Kidney epithelial cell (primary cell): ENCODE results near the gene NTM. TPM values are rescaled to one million over a fixed set of nuclear protein-coding genes. Genes with fewer than 3 reads are reported as not detected.

Experiments
- DNase-seq: peaks from one replicate; pipeline ENCODE4 v3.0.0-alpha.2; 2010; ENCODE audit warnings: low read depth
- H3K27me3 ChIP-seq: 2 replicates; pipeline ENCODE4 v1.6.0; 2011; ENCODE audit warnings: low read length; ENCODE audit not compliant: control insufficient read depth, insufficient read depth
- H3K36me3 ChIP-seq: 2 replicates; pipeline ENCODE4 v1.5.1; 2011; ENCODE audit warnings: low read length; ENCODE audit not compliant: control insufficient read depth, insufficient read depth
- H3K4me3 ChIP-seq: 2 replicates; pipeline ENCODE4 v1.5.1; 2011; ENCODE audit warnings: low read depth, mild to moderate bottlenecking, control low read depth, low read length
- CTCF ChIP-seq: IDR thresholded peaks from 2 replicates; pipeline ENCODE4 v1.5.1; 2011; ENCODE audit warnings: mild to moderate bottlenecking, moderate library complexity, low read length, control low read depth, inconsistent platforms; ENCODE audit not compliant: insufficient read depth, poor library complexity, severe bottlenecking
- total RNA-seq: library from RNA; depleted of rRNA; stranded (reverse); fragments of >200 nt; gene quantifications from 2 replicates; pipeline ENCODE4 v1.2.3, GENCODE V29; 2015

Gene NTM
- total RNA-seq, 1 donor from 2014 or later: 111 TPM

GRCh38 chr11:131947511-131947910 lies 577.1 kb downstream of the NTM start:
- Histone ChIP-seq H3K4me3 (no peak overlapping the region), H3K36me3 (no peaks in the 10 kb centered on the region), H3K27me3 (no peaks in the 10 kb centered on the region)
- DNase-seq: no peak
- TF ChIP-seq CTCF: no peak

GRCh38 chr11:131951121-131951520 lies 580.7 kb downstream of the NTM start:
- no peak for TF ChIP-seq CTCF
- Histone ChIP-seq H3K27me3 (no peaks in the 10 kb centered on the region), H3K4me3 (no peak overlapping the region), H3K36me3 (no peaks in the 10 kb centered on the region)
- DNase-seq: no peak

GRCh38 chr11:131954146-131954545 lies 583.7 kb downstream of the NTM start:
- Histone ChIP-seq H3K36me3 (no peaks in the 10 kb centered on the region), H3K27me3 (no peaks in the 10 kb centered on the region), H3K4me3 (no peak overlapping the region)
- no peak for DNase-seq
- TF ChIP-seq CTCF: no peak

- no peak for TF ChIP-seq CTCF
- no peaks in the 10 kb centered on the region for H3K36me3 ChIP-seq
- no peak for DNase-seq
Measured at GRCh38 chr11:131955904-131956303, 585.5 kb downstream of the NTM start.

GRCh38 chr11:131957201-131957600 lies 586.8 kb downstream of the NTM start:
- Histone ChIP-seq H3K4me3 (no peak overlapping the region), H3K27me3 (no peaks in the 10 kb centered on the region), H3K36me3 (peaks cover 1% of the 10 kb centered on the region)
- DNase-seq: no peak
- no peak for TF ChIP-seq CTCF

More at GRCh38 chr11:131955904-131956303, 585.5 kb downstream of the NTM start:
- Histone ChIP-seq H3K27me3 (no peaks in the 10 kb centered on the region), H3K4me3 (no peak overlapping the region)

GRCh38 chr11:131957875-131958274 lies 587.5 kb downstream of the NTM start:
- TF ChIP-seq CTCF: no peak

More at GRCh38 chr11:131957875-131958274, 587.5 kb downstream of the NTM start:
- Histone ChIP-seq H3K4me3 (no peak overlapping the region), H3K27me3 (no peaks in the 10 kb centered on the region), H3K36me3 (peaks cover 1% of the 10 kb centered on the region)
- no peak for DNase-seq
